Stimulated activated CD4-positive, alpha-beta T cell treated with anti-CD3 and anti-CD28 coated beads, Interleukin-1b, Interleukin-23, amount 100 ng/mL, for 24 hours (primary cell): ENCODE data around the gene PCDHGA6.
A peak's percentile ranks its signal among the peaks of the same experiment; 100 is the strongest.
"Not testable (repeated sequence)": the region's sequence is repeated elsewhere in the genome, so short reads cannot be mapped to it uniquely, and the experiment has no call there.

Experiments
- DNase-seq, 4 experiments: peaks; one replicate each; pipeline ENCODE4 v3.0.0-alpha.2; 2020; ENCODE audit warnings: low read depth in 4 of 4, low spot score in 1 of 4

PCDHGA6 gene

DNA sequence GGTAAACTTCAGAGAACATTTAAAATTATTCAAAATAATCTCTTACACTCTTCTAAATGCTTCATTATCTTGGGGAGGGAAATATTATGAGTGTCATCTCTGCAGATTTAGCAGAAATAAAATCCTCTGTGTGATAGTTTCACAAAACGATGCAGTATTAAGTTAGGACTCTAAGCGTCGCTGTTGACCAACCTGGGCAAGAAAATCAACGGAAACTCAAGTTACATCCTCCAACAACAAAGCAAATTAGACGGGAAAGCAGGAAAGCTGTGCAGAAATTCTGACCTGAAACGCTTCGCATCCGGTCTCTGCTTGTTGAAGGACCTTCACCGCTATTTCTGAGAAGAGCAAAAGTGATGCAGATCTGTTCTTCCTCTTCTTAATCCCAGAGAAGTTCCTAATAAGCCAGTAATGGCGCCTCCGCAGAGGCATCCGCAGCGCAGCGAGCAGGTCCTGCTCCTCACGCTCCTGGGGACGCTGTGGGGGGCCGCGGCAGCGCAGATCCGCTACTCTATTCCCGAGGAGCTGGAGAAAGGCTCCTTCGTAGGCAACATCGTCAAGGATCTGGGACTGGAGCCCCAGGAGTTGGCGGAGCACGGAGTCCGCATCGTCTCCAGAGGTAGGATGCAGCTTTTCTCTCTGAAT lies at the start of gene PCDHGA6:
Gene PCDHGA6, plus strand, starts transcription at position 219 of the 645 bp plus-strand sequence. Its CDS starts 193 bp downstream, at position 412.
- no peak for DNase-seq

DNA sequence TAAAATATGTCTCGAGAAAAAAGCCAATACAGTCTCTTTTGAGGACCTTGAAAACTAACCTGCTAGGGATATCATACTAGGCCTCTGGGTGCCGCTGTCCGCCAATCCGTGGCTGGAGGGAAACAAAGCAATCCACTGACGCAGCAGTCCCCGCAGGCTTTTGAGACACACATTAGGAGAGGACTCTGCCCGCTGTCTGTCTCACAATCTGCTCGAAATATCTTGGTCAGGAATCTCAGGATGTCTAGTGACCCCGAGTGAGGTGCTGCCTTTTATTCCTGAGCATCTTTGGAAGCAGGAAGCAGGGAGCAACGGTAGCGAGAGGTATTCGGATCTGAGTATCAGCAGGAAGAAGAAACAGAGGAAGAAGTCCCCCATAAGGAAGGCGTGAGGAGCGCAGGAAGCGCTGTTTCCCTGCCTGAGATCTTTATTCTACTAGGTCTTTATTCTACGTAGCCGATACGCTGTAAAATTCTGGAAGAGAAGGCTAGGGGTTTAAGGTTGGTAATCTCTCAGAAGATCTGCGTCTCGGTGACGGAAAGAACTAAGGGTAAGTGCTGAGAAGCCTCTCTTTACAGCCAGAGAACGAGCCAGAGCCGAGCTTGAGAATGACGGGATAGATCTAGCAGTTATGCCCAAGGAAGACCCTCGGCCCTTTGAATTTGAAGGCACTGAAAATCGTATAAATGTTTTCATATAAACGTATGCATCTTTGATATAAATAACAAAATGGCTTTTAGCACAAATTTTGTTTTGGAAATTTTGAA lies 47.4 kb upstream of the PCDHGA6 start:
- DNase-seq: peak; percentile 13 to 53 (median 37)

- no peak for DNase-seq
These were observed 45.5 kb upstream of the PCDHGA6 start for GRCh38 chr5:141328231-141328630.

- no peak for DNase-seq
These were observed 43.2 kb upstream of the PCDHGA6 start, which contains the start of gene PCDHGA1 for GRCh38 chr5:141330299-141331080. TSS of gene PCDHGA1 (plus strand) at chr5:141330514.

- DNase-seq: not testable (repeated sequence)
These were observed 41.1 kb upstream of the PCDHGA6 start for GRCh38 chr5:141332571-141332970.

GRCh38 chr5:141338538-141339306 lies 35.0 kb upstream of the PCDHGA6 start, which contains the start of gene PCDHGA2:
TSS of gene PCDHGA2 (plus strand) at chr5:141338760.
- DNase-seq: no peak

- DNase-seq: not testable (repeated sequence)
These were observed 32.8 kb upstream of the PCDHGA6 start for GRCh38 chr5:141340781-141341354.

DNA sequence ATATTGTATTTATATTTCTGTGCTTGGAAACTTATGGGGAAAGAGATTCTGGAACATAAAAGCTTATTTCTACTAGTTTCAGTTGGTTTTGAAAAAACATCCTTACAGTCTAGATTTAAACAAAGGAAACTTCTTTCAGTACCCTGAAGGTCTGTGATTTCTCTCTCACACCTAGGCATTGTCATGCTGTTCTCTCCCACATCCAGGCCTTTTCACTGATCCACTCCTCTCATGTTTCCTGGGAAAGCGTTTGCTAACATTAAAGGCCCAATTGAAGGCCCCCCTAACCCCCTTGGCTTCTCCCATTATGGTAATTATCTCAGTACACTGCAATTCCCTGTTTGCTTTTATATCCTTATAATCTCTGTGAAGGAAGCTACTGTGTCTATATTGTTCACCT lies 30.9 kb upstream of the PCDHGA6 start:
- DNase-seq: no peak

DNA sequence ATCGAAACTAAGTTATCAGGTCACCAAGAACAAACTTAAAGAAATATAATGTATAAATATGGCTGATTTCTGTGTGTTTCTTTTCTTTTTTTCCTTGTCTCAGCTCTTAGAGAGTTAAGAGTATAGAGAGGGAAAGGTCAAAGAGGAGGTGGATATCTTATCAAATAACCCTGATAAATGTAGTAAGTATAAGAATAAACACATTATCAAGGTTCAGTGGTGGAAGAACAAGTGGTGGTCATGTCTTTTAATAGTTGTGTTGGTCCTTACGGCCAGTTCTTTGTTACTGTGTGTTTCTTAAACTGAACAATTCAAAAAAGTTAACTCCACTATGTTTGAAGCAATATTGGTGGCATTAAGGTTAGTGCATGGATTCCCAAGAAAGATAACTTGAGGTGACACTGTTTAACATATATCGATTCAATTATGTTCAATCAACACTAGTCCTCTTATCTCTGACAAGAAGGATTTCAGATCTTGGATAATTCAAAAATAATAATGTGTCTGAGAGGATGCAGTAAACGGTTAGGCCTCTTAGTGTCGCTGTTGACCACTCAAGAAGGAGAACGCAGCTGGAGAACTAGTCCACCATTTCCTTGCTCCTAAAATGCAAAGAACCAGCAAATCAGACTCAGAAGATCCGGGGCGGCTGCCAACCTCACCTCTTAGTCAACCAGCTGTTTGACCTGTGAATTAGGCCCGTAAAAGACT lies 30.3 kb upstream of the PCDHGA6 start, which contains the start of gene PCDHGA3:
Gene PCDHGA3, plus strand, starts transcription at position 588 of the 711 bp plus-strand sequence. CDS start 205 bp downstream, outside the sequence.
- no peak for DNase-seq

DNA sequence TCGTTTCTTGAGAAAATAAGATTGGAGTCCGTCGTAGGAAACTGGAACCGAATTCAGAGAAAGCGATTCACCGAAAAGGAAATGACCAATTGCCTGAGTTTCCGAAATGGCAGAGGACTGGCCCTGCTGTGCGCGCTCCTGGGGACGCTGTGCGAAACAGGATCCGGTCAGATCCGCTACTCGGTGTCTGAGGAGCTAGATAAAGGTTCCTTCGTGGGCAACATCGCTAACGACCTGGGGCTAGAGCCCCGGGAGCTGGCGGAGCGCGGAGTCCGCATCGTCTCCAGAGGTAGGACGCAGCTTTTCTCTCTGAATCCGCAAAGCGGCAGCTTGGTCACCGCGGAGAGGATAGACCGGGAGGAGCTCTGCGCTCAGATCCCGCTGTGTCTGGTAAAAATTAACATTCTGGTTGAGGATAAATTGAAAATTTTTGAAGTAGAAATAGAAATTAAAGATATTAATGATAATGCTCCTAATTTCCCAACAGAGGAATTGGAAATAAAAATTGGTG lies 29.7 kb upstream of the PCDHGA6 start:
- no peak for DNase-seq

DNA sequence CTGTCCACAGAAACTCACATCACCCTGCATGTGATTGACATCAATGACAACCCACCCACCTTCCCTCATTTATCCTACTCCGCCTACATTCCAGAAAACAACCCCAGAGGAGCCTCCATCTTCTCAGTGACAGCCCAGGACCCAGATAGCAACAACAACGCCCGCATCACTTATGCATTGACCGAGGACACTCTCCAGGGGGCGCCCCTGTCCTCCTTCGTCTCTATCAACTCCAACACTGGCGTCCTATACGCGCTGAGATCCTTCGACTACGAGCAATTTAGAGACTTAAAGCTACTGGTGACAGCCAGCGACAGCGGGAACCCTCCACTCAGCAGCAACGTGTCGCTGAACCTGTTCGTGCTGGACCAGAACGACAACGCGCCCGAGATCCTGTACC lies 28.4 kb upstream of the PCDHGA6 start:
- no peak for DNase-seq

DNA sequence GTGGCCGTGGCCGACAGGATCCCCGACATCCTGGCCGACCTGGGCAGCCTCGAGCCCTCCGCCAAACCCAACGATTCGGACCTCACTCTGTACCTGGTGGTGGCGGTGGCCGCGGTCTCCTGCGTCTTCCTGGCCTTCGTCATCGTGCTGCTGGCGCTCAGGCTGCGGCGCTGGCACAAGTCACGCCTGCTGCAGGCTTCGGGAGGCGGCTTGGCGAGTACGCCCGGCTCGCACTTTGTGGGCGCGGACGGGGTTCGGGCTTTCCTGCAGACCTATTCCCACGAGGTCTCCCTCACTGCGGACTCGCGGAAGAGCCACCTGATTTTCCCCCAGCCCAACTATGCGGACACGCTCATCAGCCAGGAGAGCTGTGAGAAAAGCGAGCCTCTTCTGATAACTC lies 27.7 kb upstream of the PCDHGA6 start:
- DNase-seq: not testable (repeated sequence)

DNA sequence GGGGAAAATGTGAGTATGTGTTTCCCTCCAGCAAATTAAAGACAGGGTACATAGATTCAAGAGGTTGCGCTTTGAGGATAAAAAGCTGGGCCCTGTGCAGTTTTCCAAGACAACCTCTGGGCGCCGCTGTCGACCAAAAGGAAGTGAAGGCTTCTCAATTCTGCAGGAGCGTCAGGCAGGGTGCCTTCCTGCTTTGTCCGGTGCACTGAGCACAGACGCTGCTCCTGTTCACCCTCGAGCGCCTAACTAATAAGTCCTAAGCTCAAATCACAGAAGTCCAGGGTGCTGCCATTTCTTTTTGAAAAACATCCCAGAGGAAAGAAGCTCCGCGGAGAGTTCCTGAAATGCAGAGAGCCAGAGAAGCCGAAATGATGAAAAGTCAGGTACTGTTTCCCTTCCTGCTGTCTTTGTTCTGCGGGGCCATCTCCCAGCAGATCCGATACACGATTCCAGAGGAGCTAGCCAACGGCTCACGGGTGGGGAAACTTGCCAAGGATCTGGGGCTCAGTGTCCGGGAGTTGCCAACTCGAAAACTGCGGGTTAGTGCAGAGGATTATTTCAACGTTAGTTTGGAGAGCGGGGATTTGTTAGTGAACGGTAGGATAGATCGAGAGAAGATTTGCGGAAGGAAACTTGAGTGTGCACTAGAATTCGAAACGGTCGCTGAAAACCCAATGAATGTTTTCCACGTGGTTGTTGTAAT lies 23.6 kb upstream of the PCDHGA6 start, which contains the start of gene PCDHGB1:
Gene PCDHGB1, plus strand, starts transcription at position 183 of the 703 bp plus-strand sequence. Its CDS starts 162 bp downstream, at position 345.
- no peak for DNase-seq

- no peak for DNase-seq
These were observed 22.1 kb upstream of the PCDHGA6 start for GRCh38 chr5:141351591-141351990.

DNA sequence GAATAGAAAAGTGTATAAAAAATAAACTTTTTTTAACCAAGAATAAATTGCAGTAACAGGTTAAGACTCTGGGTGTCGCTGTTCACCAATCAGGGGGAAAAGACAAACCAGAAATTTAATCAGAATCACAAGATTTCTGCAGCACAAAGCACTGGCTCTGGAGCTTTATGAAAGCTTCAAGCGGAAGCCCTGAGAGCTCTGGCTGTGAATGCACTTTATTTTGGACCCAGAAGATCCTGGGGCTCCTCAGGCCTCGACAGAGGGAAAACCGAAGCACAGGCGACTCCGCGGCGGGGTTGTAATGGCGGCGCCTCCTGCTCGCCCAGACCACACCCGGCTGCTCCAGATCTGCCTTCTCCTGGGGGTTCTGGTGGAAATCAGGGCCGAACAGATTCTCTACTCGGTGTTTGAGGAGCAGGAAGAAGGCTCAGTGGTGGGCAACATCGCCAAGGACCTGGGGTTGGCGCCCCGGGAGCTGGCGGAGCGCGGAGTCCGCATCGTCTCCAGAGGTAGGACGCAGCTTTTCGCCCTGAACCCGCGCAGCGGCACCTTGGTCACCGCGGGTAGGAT lies 18.7 kb upstream of the PCDHGA6 start, which contains the start of gene PCDHGA4:
Gene PCDHGA4, plus strand, starts transcription at position 122 of the 570 bp plus-strand sequence. Its CDS starts 87 bp downstream, at position 209.
- DNase-seq: no peak

DNA sequence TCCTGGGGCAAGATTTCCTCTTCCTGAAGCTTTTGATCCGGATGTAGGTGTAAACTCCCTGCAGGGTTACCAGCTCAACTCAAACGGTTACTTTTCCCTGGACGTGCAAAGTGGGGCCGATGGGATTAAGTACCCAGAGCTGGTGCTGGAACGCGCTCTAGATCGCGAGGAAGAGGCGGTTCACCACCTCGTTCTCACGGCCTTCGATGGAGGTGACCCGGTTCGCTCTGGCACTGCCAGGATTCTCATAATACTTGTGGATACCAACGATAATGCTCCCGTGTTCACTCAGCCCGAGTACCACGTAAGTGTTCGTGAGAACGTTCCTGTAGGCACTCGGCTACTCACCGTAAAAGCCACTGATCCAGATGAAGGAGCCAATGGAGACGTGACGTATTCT lies 18.1 kb upstream of the PCDHGA6 start:
- DNase-seq: no peak

- no peak for DNase-seq
These were observed 17.6 kb upstream of the PCDHGA6 start for GRCh38 chr5:141356133-141356532.

GRCh38 chr5:141356950-141357349 lies 16.7 kb upstream of the PCDHGA6 start:
- DNase-seq: no peak
